NB4 (cell line): ENCODE results near the gene KATNBL1.
"Not testable (repeated sequence)": the region's sequence is repeated elsewhere in the genome, so short reads cannot be mapped to it uniquely, and the experiment has no call there.

ENCODE experiments used
- DNase-seq: peaks from one replicate; pipeline ENCODE4 v3.0.0; 2010; ENCODE audit warnings: low read depth
- H3K4me3 ChIP-seq: one replicate; pipeline ENCODE4 v1.5.1; 2011; ENCODE audit warnings: mild to moderate bottlenecking, low read depth, low read length, moderate library complexity
- MYC ChIP-seq: IDR thresholded peaks from 2 replicates; pipeline ENCODE4 v1.6.1; 2011; ENCODE audit warnings: low read depth, low read length
- POLR2A ChIP-seq: IDR thresholded peaks from 2 replicates; pipeline ENCODE4 v1.6.1; 2011; ENCODE audit warnings: mild to moderate bottlenecking; ENCODE audit not compliant: insufficient read length; ENCODE audit errors: extremely low read depth
- TF ChIP-seq, protein P1 (sequence below): IDR thresholded peaks from 2 replicates; pipeline ENCODE4 v1.6.1; 2011; ENCODE audit warnings: low read depth, low read length
- TF ChIP-seq, protein P2 (sequence below): IDR thresholded peaks from one replicate; pipeline ENCODE4 v1.5.1; 2012; ENCODE audit warnings: low read depth, low read length

Gene KATNBL1

DNA sequence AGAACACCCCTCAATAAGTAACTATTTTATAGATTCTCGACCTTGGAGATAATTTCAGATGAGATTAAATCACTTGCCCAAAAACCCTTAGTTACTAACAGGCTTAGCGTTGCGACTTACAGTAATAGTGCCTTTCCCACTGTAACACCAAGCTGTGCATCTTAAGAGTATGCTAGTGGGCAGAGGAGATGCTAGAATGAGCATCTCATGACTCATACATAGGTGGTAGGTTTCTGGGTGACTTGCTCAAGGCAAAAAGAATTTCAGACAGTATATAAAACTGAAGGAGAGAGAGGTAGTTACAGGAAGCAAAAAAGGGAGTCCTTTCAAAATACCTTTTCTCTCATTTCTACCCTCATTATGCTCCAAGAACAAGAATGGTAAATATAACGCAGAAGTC, 3.9 kb downstream of the KATNBL1 start:
- TF ChIP-seq, protein P1, sequence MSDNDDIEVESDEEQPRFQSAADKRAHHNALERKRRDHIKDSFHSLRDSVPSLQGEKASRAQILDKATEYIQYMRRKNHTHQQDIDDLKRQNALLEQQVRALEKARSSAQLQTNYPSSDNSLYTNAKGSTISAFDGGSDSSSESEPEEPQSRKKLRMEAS = no peak
- TF ChIP-seq, protein P2, sequence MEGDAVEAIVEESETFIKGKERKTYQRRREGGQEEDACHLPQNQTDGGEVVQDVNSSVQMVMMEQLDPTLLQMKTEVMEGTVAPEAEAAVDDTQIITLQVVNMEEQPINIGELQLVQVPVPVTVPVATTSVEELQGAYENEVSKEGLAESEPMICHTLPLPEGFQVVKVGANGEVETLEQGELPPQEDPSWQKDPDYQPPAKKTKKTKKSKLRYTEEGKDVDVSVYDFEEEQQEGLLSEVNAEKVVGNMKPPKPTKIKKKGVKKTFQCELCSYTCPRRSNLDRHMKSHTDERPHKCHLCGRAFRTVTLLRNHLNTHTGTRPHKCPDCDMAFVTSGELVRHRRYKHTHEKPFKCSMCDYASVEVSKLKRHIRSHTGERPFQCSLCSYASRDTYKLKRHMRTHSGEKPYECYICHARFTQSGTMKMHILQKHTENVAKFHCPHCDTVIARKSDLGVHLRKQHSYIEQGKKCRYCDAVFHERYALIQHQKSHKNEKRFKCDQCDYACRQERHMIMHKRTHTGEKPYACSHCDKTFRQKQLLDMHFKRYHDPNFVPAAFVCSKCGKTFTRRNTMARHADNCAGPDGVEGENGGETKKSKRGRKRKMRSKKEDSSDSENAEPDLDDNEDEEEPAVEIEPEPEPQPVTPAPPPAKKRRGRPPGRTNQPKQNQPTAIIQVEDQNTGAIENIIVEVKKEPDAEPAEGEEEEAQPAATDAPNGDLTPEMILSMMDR = no peak
- TF ChIP-seq POLR2A = no peak
- TF ChIP-seq MYC = no peak
- H3K4me3 ChIP-seq = no peak overlapping the region
- DNase-seq = no peak

DNA sequence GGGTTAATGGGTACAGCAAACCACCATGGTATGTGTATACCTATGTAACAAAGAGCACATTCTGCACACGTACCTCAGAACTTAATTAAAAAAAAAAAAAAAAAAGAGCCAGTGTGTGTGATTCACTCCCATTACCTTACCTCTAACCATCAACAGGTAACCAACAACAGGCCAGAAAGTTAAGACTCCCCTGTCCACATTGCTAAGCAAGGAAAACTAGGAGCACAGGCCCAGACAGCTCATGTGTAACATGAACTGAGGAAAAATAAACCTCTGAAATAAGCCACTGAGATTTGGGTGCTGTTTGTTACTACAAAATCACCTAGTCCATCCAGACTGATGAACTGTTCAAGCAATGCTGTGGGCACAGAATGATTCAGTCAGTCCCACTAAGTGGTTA, 6.0 kb downstream of the KATNBL1 start:
- H3K4me3 ChIP-seq = no peak overlapping the region
- no peak for DNase-seq
- TF ChIP-seq, protein P1 = no peak
- TF ChIP-seq, protein P2 = no peak
- TF ChIP-seq POLR2A (no peak), MYC (no peak)

DNA sequence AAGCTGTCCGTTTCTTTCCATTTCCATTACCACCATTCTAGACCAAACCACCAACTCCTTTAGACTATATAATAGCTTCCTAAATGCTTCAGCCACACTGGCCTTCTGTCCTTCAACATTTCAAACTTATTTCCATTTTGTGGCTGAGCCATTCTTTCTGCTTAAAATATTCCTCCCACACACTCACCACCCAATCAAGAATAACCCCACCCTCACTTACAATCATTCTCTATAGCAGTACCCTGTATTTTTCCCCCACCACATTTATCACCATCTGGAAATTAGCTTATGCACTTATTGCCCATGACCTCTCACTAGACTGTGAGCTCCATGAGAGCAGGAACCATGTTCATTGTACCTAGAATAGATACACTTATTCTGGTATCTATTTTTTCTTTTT, 6.6 kb downstream of the KATNBL1 start:
- no peak for TF ChIP-seq POLR2A
- TF ChIP-seq, protein P1 = no peak
- TF ChIP-seq, protein P2 = no peak
- TF ChIP-seq MYC = no peak
- no peak overlapping the region for H3K4me3 ChIP-seq
- no peak for DNase-seq

DNA sequence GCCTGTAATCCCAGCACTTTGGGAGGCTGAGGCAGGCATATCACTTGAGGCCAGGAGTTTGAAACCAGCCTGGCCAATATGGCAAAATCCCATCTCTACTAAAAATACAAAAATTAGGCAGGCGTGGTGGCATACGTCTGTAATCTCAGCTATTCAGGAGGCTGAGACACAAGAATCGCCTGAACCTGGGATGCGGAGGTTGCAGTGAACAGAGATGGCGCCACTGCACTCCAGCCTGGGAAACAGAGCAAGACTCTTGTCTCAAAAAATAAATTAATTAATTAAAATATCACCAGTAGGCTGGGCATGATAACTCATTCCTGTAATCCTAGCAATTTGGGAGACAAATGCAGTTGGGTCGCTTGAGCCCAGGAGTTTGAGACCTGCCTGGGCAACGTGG, 16.6 kb downstream of the KATNBL1 start:
- not testable (repeated sequence) for DNase-seq, H3K4me3 ChIP-seq
- TF ChIP-seq, protein P2 = peak; percentile 10

DNA sequence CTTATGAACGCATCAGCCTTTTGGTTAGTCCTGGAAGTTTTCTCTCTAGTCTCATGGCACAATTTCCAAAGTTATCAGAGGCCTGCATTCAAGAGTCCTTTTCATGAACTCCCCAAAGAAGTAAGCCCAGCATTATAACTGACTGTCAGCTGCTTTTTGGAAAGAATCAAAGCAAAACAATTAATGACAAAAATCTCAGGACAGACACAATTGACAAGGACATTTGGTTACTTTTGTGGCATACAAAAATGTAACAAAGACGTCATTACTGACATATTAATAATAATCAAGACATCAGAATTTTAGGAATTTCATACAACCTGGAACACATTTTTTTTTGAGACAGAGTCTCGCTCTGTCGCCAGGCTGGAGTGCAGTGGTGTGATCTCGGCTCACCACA, 21.2 kb downstream of the KATNBL1 start:
- no peak for DNase-seq
- TF ChIP-seq MYC = no peak
- TF ChIP-seq, protein P2 = no peak
- TF ChIP-seq, protein P1 = no peak
- no peak for TF ChIP-seq POLR2A
- H3K4me3 ChIP-seq = no peak overlapping the region

DNA sequence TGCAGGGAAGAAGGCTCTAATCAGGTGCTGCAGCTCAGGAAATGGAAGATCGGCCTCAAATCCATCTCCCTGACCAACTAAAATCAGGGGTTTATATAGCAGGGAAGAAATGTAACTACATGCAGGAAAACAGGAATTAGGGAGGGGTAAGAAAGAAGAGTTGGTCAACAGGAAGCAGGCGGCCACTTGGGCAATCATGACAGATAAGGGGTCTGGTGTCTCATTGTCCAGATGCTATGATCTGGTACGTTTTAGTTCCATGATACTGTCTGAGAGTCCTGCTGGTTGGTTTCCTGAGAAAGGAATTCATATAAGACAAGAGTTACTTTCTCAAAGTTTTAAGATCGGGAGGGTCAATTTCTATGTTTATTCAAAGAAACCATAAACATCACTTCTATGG, 24.2 kb downstream of the KATNBL1 start:
- H3K4me3 ChIP-seq = no peak overlapping the region
- peak; percentile 36 for DNase-seq
- TF ChIP-seq, protein P1 = no peak
- TF ChIP-seq, protein P2 = no peak
- no peak for TF ChIP-seq POLR2A
- no peak for TF ChIP-seq MYC
